Suppressor macrophage treated with lipopolysaccharide for 1 hour (primary cell): ENCODE data around the gene MAD1L1.
"Not testable (repeated sequence)": the region's sequence is repeated elsewhere in the genome, so short reads cannot be mapped to it uniquely, and the experiment has no call there.

Experiments used
- DNase-seq, 3 donors: peaks; one replicate each; pipeline ENCODE4 v3.0.0-alpha.2; 2020 to 2022

The MAD1L1 gene

GRCh38 chr7:2008101-2008935, 224.4 kb downstream of the MAD1L1 start:
- DNase-seq = no peak

- no peak for DNase-seq
These were observed 225.2 kb downstream of the MAD1L1 start for GRCh38 chr7:2007551-2007950.

GRCh38 chr7:2006921-2007381, 225.8 kb downstream of the MAD1L1 start:
- no peak for DNase-seq

- DNase-seq = no peak
These were observed 226.4 kb downstream of the MAD1L1 start for GRCh38 chr7:2006231-2006771.

GRCh38 chr7:2005786-2006185, 227.0 kb downstream of the MAD1L1 start:
- DNase-seq = no peak

GRCh38 chr7:2004841-2005725, 227.7 kb downstream of the MAD1L1 start:
- DNase-seq = no peak

GRCh38 chr7:2003931-2004812, 228.6 kb downstream of the MAD1L1 start:
- DNase-seq = no peak

- DNase-seq = no peak
These were observed 229.3 kb downstream of the MAD1L1 start for GRCh38 chr7:2003451-2003930.

- no peak for DNase-seq
These were observed 229.9 kb downstream of the MAD1L1 start for GRCh38 chr7:2002561-2003450.

- no peak for DNase-seq
These were observed 230.9 kb downstream of the MAD1L1 start for GRCh38 chr7:2001601-2002442.

GRCh38 chr7:2000746-2001321, 231.9 kb downstream of the MAD1L1 start:
- DNase-seq = no peak

- no peak for DNase-seq
These were observed 232.5 kb downstream of the MAD1L1 start for GRCh38 chr7:2000153-2000687.

GRCh38 chr7:1999278-1999984, 233.3 kb downstream of the MAD1L1 start:
- no peak for DNase-seq

- DNase-seq = no peak
These were observed 234.6 kb downstream of the MAD1L1 start for GRCh38 chr7:1998146-1998545.

GRCh38 chr7:1997537-1998076, 235.1 kb downstream of the MAD1L1 start:
- DNase-seq = no peak

GRCh38 chr7:1996816-1997215, 235.9 kb downstream of the MAD1L1 start:
- DNase-seq = no peak

- not testable (repeated sequence) for DNase-seq
These were observed 236.8 kb downstream of the MAD1L1 start for GRCh38 chr7:1995911-1996420.

GRCh38 chr7:1995426-1995825, 237.3 kb downstream of the MAD1L1 start:
- DNase-seq = no peak
